GM12873 (cell line): Measurements from ENCODE around the gene DLG2.

ENCODE experiments used
- TF ChIP-seq, protein P1 (sequence below): IDR thresholded peaks from 2 replicates; pipeline ENCODE4 v1.5.1; 2012; ENCODE audit warnings: low read depth, mild to moderate bottlenecking, moderate library complexity, low read length, control low read depth; ENCODE audit not compliant: insufficient read depth; ENCODE audit errors: missing control alignments

Gene DLG2

GRCh38 chr11:83945976-83946375, 1681.2 kb downstream of the DLG2 start:
- TF ChIP-seq, protein P1, sequence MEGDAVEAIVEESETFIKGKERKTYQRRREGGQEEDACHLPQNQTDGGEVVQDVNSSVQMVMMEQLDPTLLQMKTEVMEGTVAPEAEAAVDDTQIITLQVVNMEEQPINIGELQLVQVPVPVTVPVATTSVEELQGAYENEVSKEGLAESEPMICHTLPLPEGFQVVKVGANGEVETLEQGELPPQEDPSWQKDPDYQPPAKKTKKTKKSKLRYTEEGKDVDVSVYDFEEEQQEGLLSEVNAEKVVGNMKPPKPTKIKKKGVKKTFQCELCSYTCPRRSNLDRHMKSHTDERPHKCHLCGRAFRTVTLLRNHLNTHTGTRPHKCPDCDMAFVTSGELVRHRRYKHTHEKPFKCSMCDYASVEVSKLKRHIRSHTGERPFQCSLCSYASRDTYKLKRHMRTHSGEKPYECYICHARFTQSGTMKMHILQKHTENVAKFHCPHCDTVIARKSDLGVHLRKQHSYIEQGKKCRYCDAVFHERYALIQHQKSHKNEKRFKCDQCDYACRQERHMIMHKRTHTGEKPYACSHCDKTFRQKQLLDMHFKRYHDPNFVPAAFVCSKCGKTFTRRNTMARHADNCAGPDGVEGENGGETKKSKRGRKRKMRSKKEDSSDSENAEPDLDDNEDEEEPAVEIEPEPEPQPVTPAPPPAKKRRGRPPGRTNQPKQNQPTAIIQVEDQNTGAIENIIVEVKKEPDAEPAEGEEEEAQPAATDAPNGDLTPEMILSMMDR: no peak

DNA sequence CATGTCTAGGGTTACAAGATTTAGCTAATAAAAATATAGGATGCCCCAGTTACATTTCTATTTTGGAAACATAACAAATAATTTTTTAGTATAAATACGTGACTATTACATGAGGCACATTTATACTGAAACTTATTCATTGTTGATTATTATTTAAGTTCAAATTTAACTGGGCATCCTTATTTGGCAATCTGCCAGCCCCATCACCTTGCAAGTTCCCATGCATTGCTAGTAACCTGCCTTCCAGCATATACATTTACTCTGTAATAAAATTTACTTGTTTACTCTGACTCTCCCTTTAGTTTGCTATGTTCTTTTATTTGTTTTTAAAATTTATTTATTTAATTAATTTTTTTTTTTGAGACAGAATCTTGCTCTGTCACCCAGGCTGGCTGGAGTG, 1686.1 kb downstream of the DLG2 start:
- TF ChIP-seq, protein P1: no peak

- TF ChIP-seq, protein P1: no peak
Observed at GRCh38 chr11:83938148-83938547, 1689.0 kb downstream of the DLG2 start.

DNA sequence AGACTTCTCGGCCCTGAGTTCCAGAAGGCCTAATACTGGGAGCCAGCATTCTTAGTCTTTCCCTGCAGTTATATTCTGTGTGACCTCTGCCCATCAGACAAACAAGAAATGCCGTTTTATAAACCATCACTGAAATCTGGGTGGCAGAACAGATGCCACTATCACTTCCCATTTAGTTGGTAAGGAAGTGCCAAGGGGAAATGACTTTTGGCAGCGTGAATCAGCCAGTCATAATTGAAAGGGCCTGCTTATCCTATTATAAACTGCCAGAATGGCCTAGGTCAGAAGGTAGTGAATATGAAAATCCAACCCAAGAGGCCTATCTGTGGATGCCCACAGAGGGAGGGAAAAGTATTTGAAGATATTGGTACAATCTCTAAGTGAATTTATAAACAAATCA, 1694.1 kb downstream of the DLG2 start:
- TF ChIP-seq, protein P1: no peak

GRCh38 chr11:83927422-83927821, 1699.7 kb downstream of the DLG2 start:
- TF ChIP-seq, protein P1: no peak

GRCh38 chr11:83924795-83925542, 1702.2 kb downstream of the DLG2 start:
- TF ChIP-seq, protein P1: no peak

- TF ChIP-seq, protein P1: no peak
Observed at GRCh38 chr11:83923961-83924360, 1703.2 kb downstream of the DLG2 start.
